Central memory CD4-positive, alpha-beta T cell (primary cell): ENCODE data around the gene SLC51A.
"Not testable (repeated sequence)": the region's sequence is repeated elsewhere in the genome, so short reads cannot be mapped to it uniquely, and the experiment has no call there.

ENCODE experiments used
- DNase-seq: peaks from one replicate; pipeline ENCODE4 v3.0.0; 2022
- total RNA-seq, 3 experiments: gene quantifications; one replicate each; lab custom pipeline; 2026; lab: John Stamatoyannopoulos, UW

The SLC51A gene
- 0 reads per million in 3 experiments for total RNA-seq

- DNase-seq = no peak
These were observed at the start of gene SLC51A for GRCh38 chr3:196216089-196216564. TSS of gene SLC51A (plus strand) at chr3:196216534. CDS start at chr3:196216713, 179 bp downstream.

GRCh38 chr3:196166741-196167140 is 49.6 kb upstream of the SLC51A start:
- DNase-seq = no peak

- DNase-seq = no peak
These were observed 47.4 kb upstream of the SLC51A start for GRCh38 chr3:196168808-196169391.

GRCh38 chr3:196169836-196170240 is 46.5 kb upstream of the SLC51A start:
- DNase-seq = no peak

GRCh38 chr3:196170296-196170695 is 46.0 kb upstream of the SLC51A start:
- DNase-seq = not testable (repeated sequence)

GRCh38 chr3:196174652-196175051 is 41.7 kb upstream of the SLC51A start:
- no peak for DNase-seq

- no peak for DNase-seq
These were observed 41.2 kb upstream of the SLC51A start for GRCh38 chr3:196175116-196175625.

- no peak for DNase-seq
These were observed 40.6 kb upstream of the SLC51A start for GRCh38 chr3:196175722-196176121.

- no peak for DNase-seq
These were observed 38.8 kb upstream of the SLC51A start for GRCh38 chr3:196177567-196177966.

GRCh38 chr3:196177967-196178366 is 38.4 kb upstream of the SLC51A start:
- DNase-seq = no peak

- DNase-seq = no peak
These were observed 37.3 kb upstream of the SLC51A start for GRCh38 chr3:196178993-196179379.

GRCh38 chr3:196179380-196180308 is 36.7 kb upstream of the SLC51A start:
- peak; percentile 83 for DNase-seq

- no peak for DNase-seq
These were observed 36.0 kb upstream of the SLC51A start for GRCh38 chr3:196180346-196180745.

GRCh38 chr3:196181127-196181546 is 35.2 kb upstream of the SLC51A start:
- DNase-seq = no peak

- DNase-seq = not testable (repeated sequence)
These were observed 32.2 kb upstream of the SLC51A start for GRCh38 chr3:196184169-196184432.

- no peak for DNase-seq
These were observed 31.5 kb upstream of the SLC51A start for GRCh38 chr3:196184881-196185280.

- peak; percentile 30 for DNase-seq
These were observed 29.4 kb upstream of the SLC51A start for GRCh38 chr3:196186651-196187573.

- DNase-seq = no peak
These were observed 26.6 kb upstream of the SLC51A start for GRCh38 chr3:196189566-196190347.

GRCh38 chr3:196192036-196192523 is 24.3 kb upstream of the SLC51A start:
- DNase-seq = peak; percentile 61

GRCh38 chr3:196192524-196193051 is 23.7 kb upstream of the SLC51A start:
- DNase-seq = peak; percentile 29

- no peak for DNase-seq
These were observed 23.1 kb upstream of the SLC51A start for GRCh38 chr3:196193133-196193735.
